GM18505 (cell line): Measurements from ENCODE around the gene CPHXL.

Source experiments
- ATAC-seq: cut with Tn5 transposase; IDR thresholded peaks from one replicate; pipeline ENCODE4 v1.9.1; 2021; ENCODE audit not compliant: unreplicated experiment
- POLR2A ChIP-seq: IDR thresholded peaks from 4 replicates; pipeline ENCODE4 v1.6.1; 2011; ENCODE audit warnings: borderline replicate concordance; ENCODE audit not compliant: insufficient read depth, insufficient read length; ENCODE audit errors: extremely low read depth

Gene CPHXL

GRCh38 chr16:75726390-75726789 is at the start of gene CPHXL:
Gene CPHXL, minus strand, starts transcription at chr16:75726490. Its CDS starts 48 bp downstream, at chr16:75726442.
- no peak for TF ChIP-seq POLR2A
- ATAC-seq = no peak

- ATAC-seq = no peak
- no peak for TF ChIP-seq POLR2A
Measured at GRCh38 chr16:75774197-75774596, 47.9 kb upstream of the CPHXL start.

GRCh38 chr16:75770051-75770450 is 43.8 kb upstream of the CPHXL start:
- no peak for TF ChIP-seq POLR2A
- no peak for ATAC-seq

- no peak for TF ChIP-seq POLR2A
- ATAC-seq = peak; percentile 88
Measured at GRCh38 chr16:75764154-75764768, 38.0 kb upstream of the CPHXL start.

GRCh38 chr16:75763204-75763603 is 36.9 kb upstream of the CPHXL start:
- TF ChIP-seq POLR2A = no peak
- ATAC-seq = no peak

GRCh38 chr16:75762746-75763145 is 36.5 kb upstream of the CPHXL start:
- no peak for ATAC-seq
- no peak for TF ChIP-seq POLR2A

- TF ChIP-seq POLR2A = no peak
- ATAC-seq = peak; percentile 19
Measured at GRCh38 chr16:75761108-75761507, 34.8 kb upstream of the CPHXL start.

GRCh38 chr16:75760018-75760519 is 33.8 kb upstream of the CPHXL start:
- no peak for ATAC-seq
- no peak for TF ChIP-seq POLR2A

- no peak for ATAC-seq
- no peak for TF ChIP-seq POLR2A
Measured at GRCh38 chr16:75758215-75758614, 31.9 kb upstream of the CPHXL start.

GRCh38 chr16:75754141-75754540 is 27.9 kb upstream of the CPHXL start:
- no peak for ATAC-seq
- TF ChIP-seq POLR2A = no peak

GRCh38 chr16:75750528-75750927 is 24.2 kb upstream of the CPHXL start:
- ATAC-seq = no peak
- no peak for TF ChIP-seq POLR2A

GRCh38 chr16:75746359-75746758 is 20.1 kb upstream of the CPHXL start:
- no peak for TF ChIP-seq POLR2A

GRCh38 chr16:75745823-75746222 is 19.5 kb upstream of the CPHXL start:
- no peak for TF ChIP-seq POLR2A
- ATAC-seq = peak; percentile 53

More at GRCh38 chr16:75746359-75746758, 20.1 kb upstream of the CPHXL start:
- no peak for ATAC-seq

GRCh38 chr16:75745242-75745641 is 19.0 kb upstream of the CPHXL start:
- TF ChIP-seq POLR2A = no peak
- peak; percentile 74 for ATAC-seq
